ENCODE measurements around the gene BMP8A. TPM values are rescaled to one million over a fixed set of nuclear protein-coding genes. Genes with fewer than 3 reads are reported as not detected.
"Not testable (repeated sequence)": the region's sequence is repeated elsewhere in the genome, so short reads cannot be mapped to it uniquely, and the experiment has no call there.

Gene BMP8A
- total RNA-seq, 1 donor from 2014 or later = 0.13 TPM

GRCh38 chr1:39481289-39481688 lies 10.1 kb upstream of the BMP8A start:
- DNase-seq (ENCODE audit: low read depth, low spot score) = no peak

DNA sequence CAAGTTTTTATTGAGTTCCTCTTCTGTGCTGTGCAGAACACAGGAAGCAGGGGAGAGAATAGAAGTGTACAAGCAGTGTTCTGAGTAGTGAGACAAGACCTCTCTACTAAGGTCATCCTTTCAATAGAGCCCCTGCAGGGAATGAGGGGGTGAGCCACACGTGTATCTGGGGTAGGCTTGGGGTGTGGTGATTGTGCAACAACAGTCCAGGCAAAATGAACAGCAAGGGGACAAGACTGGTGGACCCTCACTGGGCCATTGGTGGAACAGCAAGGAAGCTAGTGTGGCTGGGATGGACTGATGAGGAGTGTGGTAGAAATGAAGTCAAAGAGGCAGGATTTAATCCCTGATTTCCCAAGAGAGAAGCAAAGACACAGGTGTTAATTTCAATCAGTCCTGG lies 8.2 kb upstream of the BMP8A start:
- DNase-seq (ENCODE audit: low read depth, low spot score) = no peak

GRCh38 chr1:39484564-39484963 lies 6.9 kb upstream of the BMP8A start:
- no peak for DNase-seq (ENCODE audit: low read depth, low spot score)

GRCh38 chr1:39485046-39485803 lies 6.2 kb upstream of the BMP8A start:
- no peak for DNase-seq (ENCODE audit: low read depth, low spot score)

GRCh38 chr1:39488012-39488545 lies 3.4 kb upstream of the BMP8A start:
- no peak for DNase-seq (ENCODE audit: low read depth, low spot score)

GRCh38 chr1:39488793-39489566 lies 2.5 kb upstream of the BMP8A start:
- DNase-seq (ENCODE audit: low read depth, low spot score) = no peak

- no peak for DNase-seq (ENCODE audit: low read depth, low spot score)
These were observed 1.7 kb upstream of the BMP8A start for GRCh38 chr1:39489567-39490239.

- no peak for DNase-seq (ENCODE audit: low read depth, low spot score)
These were observed 765 bp upstream of the BMP8A start for GRCh38 chr1:39490596-39491145.

GRCh38 chr1:39492118-39493042 lies 944 bp downstream of the BMP8A start:
- DNase-seq (ENCODE audit: low read depth, low spot score) = not testable (repeated sequence)

DNA sequence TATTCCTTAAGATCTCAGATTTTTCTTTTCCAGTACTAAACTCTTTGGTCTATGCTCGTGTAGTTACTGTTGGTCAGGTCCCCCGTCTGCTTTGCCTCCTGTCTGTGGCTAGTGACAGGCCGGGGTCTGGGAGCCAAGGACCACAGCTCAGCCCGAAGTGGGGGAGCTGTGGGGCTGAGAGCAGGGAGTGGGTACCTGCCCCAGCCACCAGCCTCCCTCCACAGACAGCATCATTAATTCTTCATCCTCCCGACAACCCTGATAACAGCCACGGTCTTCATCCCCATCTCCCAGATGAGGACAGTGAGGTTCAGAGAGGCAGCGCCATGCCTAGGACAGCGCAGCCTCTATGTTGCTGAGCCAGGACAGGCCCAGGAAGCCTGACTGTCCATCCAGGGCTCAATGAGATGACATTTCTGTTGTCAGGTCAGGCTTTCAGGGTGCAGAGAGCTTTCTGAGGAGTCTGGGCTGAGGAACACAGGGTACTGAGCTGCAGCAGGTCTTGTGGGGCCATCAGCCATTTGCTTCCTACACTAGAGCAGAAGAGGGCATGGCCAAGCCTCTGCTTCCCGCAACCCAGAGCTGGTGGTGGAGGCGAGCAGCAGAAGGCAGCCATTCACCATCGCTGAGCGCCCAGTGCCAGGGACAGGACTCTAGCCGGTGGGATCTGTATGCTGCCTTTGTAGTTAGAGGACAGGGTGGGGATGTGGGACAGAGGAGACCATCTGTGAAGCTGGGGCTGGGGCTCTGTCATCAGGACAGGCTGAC lies 1.8 kb downstream of the BMP8A start:
- DNase-seq (ENCODE audit: low read depth, low spot score) = not testable (repeated sequence)

GRCh38 chr1:39494671-39495410 lies 3.4 kb downstream of the BMP8A start:
- no peak for DNase-seq (ENCODE audit: low read depth, low spot score)

DNA sequence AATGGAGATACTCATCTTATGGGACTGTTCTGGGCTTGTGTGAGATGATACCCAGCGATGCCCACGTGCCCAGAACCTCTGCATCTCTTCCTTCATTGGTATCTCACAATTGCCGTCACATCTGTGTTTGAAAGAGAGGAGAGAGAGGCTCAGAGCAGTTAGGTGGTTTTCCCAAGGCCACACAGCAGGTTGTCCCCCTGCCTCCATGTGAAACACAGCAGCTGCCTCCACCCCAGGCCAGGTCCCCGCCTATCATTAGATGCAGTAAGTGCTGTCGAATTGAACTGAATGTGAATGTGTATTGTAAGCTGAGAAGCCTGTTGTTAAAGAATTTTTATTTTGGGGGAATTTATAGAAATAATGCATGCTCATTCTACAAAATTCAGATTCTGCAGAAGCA lies 5.1 kb downstream of the BMP8A start:
- not testable (repeated sequence) for DNase-seq (ENCODE audit: low read depth, low spot score)

- no peak for DNase-seq (ENCODE audit: low read depth, low spot score)
These were observed 6.1 kb downstream of the BMP8A start for GRCh38 chr1:39497585-39497984.

GRCh38 chr1:39498096-39498710 lies 6.8 kb downstream of the BMP8A start:
- not testable (repeated sequence) for DNase-seq (ENCODE audit: low read depth, low spot score)

- DNase-seq (ENCODE audit: low read depth, low spot score) = not testable (repeated sequence)
These were observed 7.4 kb downstream of the BMP8A start for GRCh38 chr1:39498821-39499220.

GRCh38 chr1:39499668-39500067 lies 8.2 kb downstream of the BMP8A start:
- DNase-seq (ENCODE audit: low read depth, low spot score) = no peak

DNA sequence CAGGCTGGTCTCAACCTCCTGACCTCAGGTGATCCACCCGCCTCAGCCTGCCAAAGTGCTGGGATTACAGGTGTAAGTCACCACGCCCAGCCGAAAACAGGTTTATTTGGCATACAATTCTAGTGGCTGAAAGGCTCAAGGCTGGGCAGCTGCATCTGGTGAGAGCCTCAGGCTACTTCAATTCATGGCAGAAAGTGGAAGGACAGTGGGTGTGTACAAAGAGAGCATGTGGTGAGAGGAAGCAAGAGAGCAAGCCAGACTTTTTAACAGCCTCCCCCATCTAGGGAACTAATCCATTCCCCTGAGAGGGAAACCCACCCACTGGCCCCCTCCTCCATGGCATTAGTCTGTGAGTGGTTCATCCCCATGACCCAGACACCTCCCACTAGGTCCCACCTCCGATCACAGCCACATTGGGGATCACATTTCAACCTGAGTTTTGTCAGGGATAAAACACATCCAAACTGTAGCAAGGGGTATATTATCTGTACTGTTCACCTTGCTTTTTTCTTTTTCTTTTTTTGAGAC lies 9.5 kb downstream of the BMP8A start:
- no peak for DNase-seq (ENCODE audit: low read depth, low spot score)

DNA sequence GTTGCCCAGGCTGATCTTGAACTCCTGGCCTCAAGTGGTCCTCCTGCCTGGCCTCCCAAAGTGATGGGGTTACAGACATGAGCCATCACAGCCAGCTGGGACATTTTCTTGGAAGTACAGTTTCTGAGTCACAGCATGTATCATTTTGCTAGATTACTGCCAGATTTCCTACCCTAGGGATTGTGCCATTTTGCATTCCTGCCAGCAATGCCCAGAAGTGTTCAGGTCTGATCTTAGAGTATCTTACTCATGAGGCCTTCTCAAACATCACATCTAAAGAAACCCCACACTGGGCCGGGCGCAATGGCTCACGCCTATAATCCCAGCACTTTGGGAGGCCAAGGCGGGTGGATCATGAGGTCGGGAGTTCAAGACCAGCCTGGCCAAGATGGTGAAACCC lies 10.2 kb downstream of the BMP8A start:
- DNase-seq (ENCODE audit: low read depth, low spot score) = no peak

Data from pulmonary artery endothelial cell (primary cell).